Neuronal stem cell (in vitro differentiated cells): ENCODE data around the gene PSTPIP2.

ENCODE experiments used
- DNase-seq: peaks from one replicate; pipeline ENCODE4 v3.0.0-alpha.2; 2013; ENCODE audit warnings: low spot score
- H2AFZ ChIP-seq: one replicate; pipeline ENCODE4 v1.6.1; 2013; ENCODE audit warnings: mild to moderate bottlenecking, low read length, inconsistent platforms
- H2AK5ac ChIP-seq: 2 replicates; pipeline ENCODE4 v1.6.1; 2013; ENCODE audit warnings: low read depth, mild to moderate bottlenecking, inconsistent platforms, low read length, moderate library complexity, mixed read lengths
- H2BK120ac ChIP-seq: 2 replicates; pipeline ENCODE4 v1.6.1; 2013; ENCODE audit warnings: low read depth, mild to moderate bottlenecking, inconsistent platforms, low read length, moderate library complexity, mixed read lengths
- H2BK12ac ChIP-seq: one replicate; pipeline ENCODE4 v1.6.1; 2013; ENCODE audit warnings: low read length, inconsistent platforms
- H2BK15ac ChIP-seq: 2 replicates; pipeline ENCODE4 v1.6.1; 2013; ENCODE audit warnings: mild to moderate bottlenecking, low read length, inconsistent platforms, mixed read lengths
- H2BK5ac ChIP-seq: one replicate; pipeline ENCODE4 v1.6.1; 2013; ENCODE audit warnings: inconsistent platforms, mild to moderate bottlenecking, low read length, moderate library complexity
- H3K14ac ChIP-seq: one replicate; pipeline ENCODE4 v1.6.1; 2013; ENCODE audit warnings: low read length, inconsistent platforms
- H3K18ac ChIP-seq: 2 replicates; pipeline ENCODE4 v1.6.1; 2013; ENCODE audit warnings: low read length, inconsistent platforms
- H3K23ac ChIP-seq: 2 replicates; pipeline ENCODE4 v1.6.1; 2013; ENCODE audit warnings: low read depth, mild to moderate bottlenecking, mixed read lengths, low read length, inconsistent platforms; ENCODE audit not compliant: poor library complexity
- H3K27ac ChIP-seq: replicated peaks from 3 replicates; pipeline ENCODE4 v1.5.1; 2013; ENCODE audit warnings: low read length, inconsistent platforms
- H3K27me3 ChIP-seq, 3 experiments: 2 replicates each; pipeline ENCODE4 v1.6.1; 2013; ENCODE audit warnings: low read length in 3 of 3, mild to moderate bottlenecking in 2 of 3, inconsistent platforms in 1 of 3, low read depth in 1 of 3, mixed read lengths in 1 of 3, moderate library complexity in 1 of 3; ENCODE audit not compliant: control insufficient read depth in 3 of 3, insufficient read depth in 3 of 3
- H3K36me3 ChIP-seq, 2 donors: replicated peaks in 1 of 2; 2 replicates each; pipeline ENCODE4 v1.6.1; 2013; ENCODE audit warnings: low read length in 2 of 2; ENCODE audit not compliant: control insufficient read depth in 2 of 2, insufficient read depth in 2 of 2
- H3K4ac ChIP-seq: 2 replicates; pipeline ENCODE4 v1.6.1; 2013; ENCODE audit warnings: inconsistent platforms, mild to moderate bottlenecking, low read length, moderate library complexity
- H3K4me1 ChIP-seq, 2 donors: 1 replicate in 1 of 2; 2 replicates in 1 of 2; pipeline ENCODE4 v1.6.1; 2013; ENCODE audit warnings: low read length in 2 of 2, low read depth in 1 of 2; ENCODE audit not compliant: control insufficient read depth in 2 of 2, insufficient read depth in 1 of 2
- H3K4me2 ChIP-seq: one replicate; pipeline ENCODE4 v1.6.1; 2013; ENCODE audit warnings: mild to moderate bottlenecking, low read length, inconsistent platforms; ENCODE audit not compliant: insufficient read depth, poor library complexity, severe bottlenecking
- H3K4me3 ChIP-seq, 2 donors: 2 replicates each; pipeline ENCODE4 v1.5.1; 2013; ENCODE audit warnings: low read length in 2 of 2, mild to moderate bottlenecking in 2 of 2, inconsistent platforms in 1 of 2, moderate library complexity in 1 of 2
- H3K79me1 ChIP-seq: one replicate; pipeline ENCODE4 v1.6.1; 2013; ENCODE audit warnings: low read depth, mild to moderate bottlenecking, inconsistent platforms, low read length, moderate library complexity
- H3K9ac ChIP-seq: one replicate; pipeline ENCODE4 v1.6.1; 2013; ENCODE audit warnings: mild to moderate bottlenecking, low read depth, low read length, inconsistent platforms; ENCODE audit not compliant: poor library complexity
- H3K9me3 ChIP-seq, 2 donors: replicated peaks in 1 of 2; 2 replicates each; pipeline versions ENCODE3 to v1.6.1; 2013; ENCODE audit warnings: low read length in 2 of 2, mild to moderate bottlenecking in 2 of 2, inconsistent platforms in 1 of 2, low read depth in 1 of 2, mixed read lengths in 1 of 2, moderate library complexity in 1 of 2; ENCODE audit not compliant: control insufficient read depth in 2 of 2, insufficient read depth in 1 of 2
- H4K8ac ChIP-seq: one replicate; pipeline ENCODE4 v1.6.1; 2013; ENCODE audit warnings: low read depth, mild to moderate bottlenecking, inconsistent platforms, low read length, moderate library complexity
- H4K91ac ChIP-seq: one replicate; pipeline ENCODE4 v1.6.1; 2013; ENCODE audit warnings: low read length, low read depth, mild to moderate bottlenecking, inconsistent platforms; ENCODE audit not compliant: poor library complexity
- WGBS, 2 donors: extraction: QIAGEN DNeasy Blood & Tissue Kit; methylation state at CpG; one replicate each; pipeline ENCODE4 v1.1.7; 2013; ENCODE audit warnings: missing lambda C conversion rate in 2 of 2, mixed read lengths in 1 of 2; ENCODE audit not compliant: insufficient read length in 2 of 2, insufficient replicate concordance in 1 of 2; ENCODE audit errors: extremely low coverage in 2 of 2; 5-methylcytosine and 5-hydroxymethylcytosine counted together

The PSTPIP2 gene

GRCh38 chr18:45991788-45992187 is 80.3 kb downstream of the PSTPIP2 start:
- Histone ChIP-seq H4K8ac (no peak overlapping the region), H2BK12ac (no peak overlapping the region), H3K4me3 (no peak overlapping the region), H2BK15ac (no peak overlapping the region), H3K18ac (no peak overlapping the region), H3K4ac (no peak overlapping the region), H3K4me2 (no peak overlapping the region), H3K9ac (no peak overlapping the region), H3K9me3 (peaks cover 0 to 10% of the 10 kb centered on the region in 2 donors), H3K14ac (no peak overlapping the region), H2AFZ (no peak overlapping the region), H3K23ac (no peak overlapping the region), H3K27me3 (no peaks in the 10 kb centered on the region), H2BK120ac (no peak overlapping the region), H3K27ac (no peak overlapping the region), H3K79me1 (no peaks in the 10 kb centered on the region), H3K4me1 (no peaks in the 10 kb centered on the region), H2BK5ac (no peak overlapping the region), H3K36me3 (no peaks in the 10 kb centered on the region), H4K91ac (no peak overlapping the region), H2AK5ac (no peak overlapping the region)
- DNase-seq = no peak
- no CpG with 5 or more reads among the region's 3 CpGs for WGBS, 2 donors

GRCh38 chr18:45984546-45985235 is 87.4 kb downstream of the PSTPIP2 start:
- H3K18ac ChIP-seq = no peak overlapping the region
- H3K4me3 ChIP-seq = no peak overlapping the region
- no peak overlapping the region for H4K8ac ChIP-seq
- no peak overlapping the region for H3K4ac ChIP-seq
- no CpG with 5 or more reads among the region's 4 CpGs for WGBS, 2 donors
- no peak overlapping the region for H3K23ac ChIP-seq
- no peak for DNase-seq
- H2AFZ ChIP-seq = no peak overlapping the region
- no peak overlapping the region for H2BK120ac ChIP-seq
- no peak overlapping the region for H3K27ac ChIP-seq
- H3K4me1 ChIP-seq = no peaks in the 10 kb centered on the region
- H3K36me3 ChIP-seq = no peaks in the 10 kb centered on the region
- H3K27me3 ChIP-seq = no peaks in the 10 kb centered on the region
- H3K14ac ChIP-seq = no peak overlapping the region
- H2AK5ac ChIP-seq = no peak overlapping the region
- no peak overlapping the region for H2BK15ac ChIP-seq
- H3K9ac ChIP-seq = no peak overlapping the region
- H2BK5ac ChIP-seq = no peak overlapping the region
- no peak overlapping the region for H2BK12ac ChIP-seq
- H3K79me1 ChIP-seq = no peaks in the 10 kb centered on the region
- H3K9me3 ChIP-seq = peaks cover 0 to 9% of the 10 kb centered on the region in 2 donors
- H3K4me2 ChIP-seq = no peak overlapping the region
- no peak overlapping the region for H4K91ac ChIP-seq

GRCh38 chr18:45981821-45982220 is 90.2 kb downstream of the PSTPIP2 start:
- Histone ChIP-seq H2BK15ac (no peak overlapping the region), H3K14ac (no peak overlapping the region), H3K4me3 (no peak overlapping the region), H3K27ac (no peak overlapping the region), H3K4me2 (no peak overlapping the region), H4K91ac (no peak overlapping the region), H2BK12ac (no peak overlapping the region), H2AK5ac (no peak overlapping the region), H2BK5ac (no peak overlapping the region), H3K27me3 (no peaks in the 10 kb centered on the region), H3K9ac (no peak overlapping the region), H3K23ac (no peak overlapping the region), H3K4ac (no peak overlapping the region), H2AFZ (no peak overlapping the region), H3K79me1 (no peaks in the 10 kb centered on the region), H3K4me1 (no peaks in the 10 kb centered on the region), H3K36me3 (no peaks in the 10 kb centered on the region), H3K18ac (no peak overlapping the region), H4K8ac (no peak overlapping the region), H3K9me3 (no peaks in the 10 kb centered on the region), H2BK120ac (no peak overlapping the region)
- WGBS, 2 donors = no CpG with 5 or more reads among the region's 2 CpGs
- no peak for DNase-seq

- H2BK5ac ChIP-seq = no peak overlapping the region
- no peaks in the 10 kb centered on the region for H3K9me3 ChIP-seq
- H3K27ac ChIP-seq = no peak overlapping the region
- H2BK120ac ChIP-seq = no peak overlapping the region
- H3K14ac ChIP-seq = no peak overlapping the region
- no peak overlapping the region for H3K4me3 ChIP-seq
- no peak overlapping the region for H3K4ac ChIP-seq
- no peak overlapping the region for H3K4me2 ChIP-seq
- H2BK12ac ChIP-seq = no peak overlapping the region
- H2BK15ac ChIP-seq = no peak overlapping the region
- no peak overlapping the region for H3K18ac ChIP-seq
- H3K36me3 ChIP-seq = no peaks in the 10 kb centered on the region
- H3K79me1 ChIP-seq = no peaks in the 10 kb centered on the region
- H4K8ac ChIP-seq = no peak overlapping the region
- H3K27me3 ChIP-seq = no peaks in the 10 kb centered on the region
- no peak overlapping the region for H2AK5ac ChIP-seq
- no peak overlapping the region for H3K9ac ChIP-seq
- no peak overlapping the region for H4K91ac ChIP-seq
- WGBS, 2 donors = no CpG with 5 or more reads among the region's 2 CpGs
- no peaks in the 10 kb centered on the region for H3K4me1 ChIP-seq
- no peak for DNase-seq
- H3K23ac ChIP-seq = no peak overlapping the region
- no peak overlapping the region for H2AFZ ChIP-seq
Measured at GRCh38 chr18:45980229-45980628, 91.8 kb downstream of the PSTPIP2 start.
